T-helper 22 cell (primary cell): Measurements from ENCODE around the gene TRIM61.
"Not testable (repeated sequence)": the region's sequence is repeated elsewhere in the genome, so short reads cannot be mapped to it uniquely, and the experiment has no call there.

Source experiments
- DNase-seq: peaks from one replicate; pipeline ENCODE4 v3.0.0-alpha.2; 2020; ENCODE audit warnings: low read depth

Gene TRIM61

GRCh38 chr4:164956766-164957643 is 20.5 kb downstream of the TRIM61 start:
- peak; percentile 40 for DNase-seq

- no peak for DNase-seq
These were observed 22.2 kb downstream of the TRIM61 start for GRCh38 chr4:164955107-164955805.

- no peak for DNase-seq
These were observed 24.9 kb downstream of the TRIM61 start for GRCh38 chr4:164952551-164952950.

GRCh38 chr4:164949448-164950143 is 27.9 kb downstream of the TRIM61 start:
- no peak for DNase-seq

GRCh38 chr4:164948975-164949374 is 28.5 kb downstream of the TRIM61 start:
- DNase-seq, result no peak

GRCh38 chr4:164948006-164948405 is 29.5 kb downstream of the TRIM61 start:
- not testable (repeated sequence) for DNase-seq

GRCh38 chr4:164946810-164947209 is 30.6 kb downstream of the TRIM61 start:
- no peak for DNase-seq

GRCh38 chr4:164945146-164945545 is 32.3 kb downstream of the TRIM61 start:
- no peak for DNase-seq

- DNase-seq, result no peak
These were observed 34.3 kb downstream of the TRIM61 start for GRCh38 chr4:164943192-164943591.

GRCh38 chr4:164937576-164938270 is 39.7 kb downstream of the TRIM61 start:
- DNase-seq, result no peak

- not testable (repeated sequence) for DNase-seq
These were observed 41.4 kb downstream of the TRIM61 start for GRCh38 chr4:164935865-164936606.

GRCh38 chr4:164935363-164935762 is 42.1 kb downstream of the TRIM61 start:
- DNase-seq, result no peak

GRCh38 chr4:164933244-164933643 is 44.2 kb downstream of the TRIM61 start:
- no peak for DNase-seq

GRCh38 chr4:164931551-164932324 is 45.7 kb downstream of the TRIM61 start:
- DNase-seq, result no peak

GRCh38 chr4:164930647-164931046 is 46.8 kb downstream of the TRIM61 start:
- DNase-seq, result no peak

- DNase-seq, result not testable (repeated sequence)
These were observed 50.4 kb downstream of the TRIM61 start for GRCh38 chr4:164927101-164927500.

GRCh38 chr4:164926301-164926700 is 51.2 kb downstream of the TRIM61 start:
- DNase-seq, result no peak

- DNase-seq, result no peak
These were observed 52.7 kb downstream of the TRIM61 start for GRCh38 chr4:164924670-164925238.

GRCh38 chr4:164918956-164919355 is 58.5 kb downstream of the TRIM61 start:
- DNase-seq, result no peak
